CD8-positive, alpha-beta memory T cell (primary cell): ENCODE measurements around the gene LRBA. TPM values are rescaled to one million over a fixed set of nuclear protein-coding genes. Genes with fewer than 3 reads are reported as not detected.

Source experiments
- CTCF ChIA-PET: fragments of 350-600 bp; sonication (Branson Sonifier 250); formaldehyde crosslinking; loops from one replicate; lab custom pipeline; 2021; ENCODE audit warnings: antibody characterized with exemption; lab: Charles Lee
- POLR2A ChIA-PET: fragments of 350-600 bp; sonication (Branson Sonifier 250); formaldehyde crosslinking; loops from one replicate; lab custom pipeline; 2021; ENCODE audit warnings: antibody characterized with exemption; lab: Charles Lee
- DNase-seq, 5 donors: peaks; one replicate each; pipeline versions ENCODE4 v3.0.0 to v3.0.0-alpha.2; 2020 to 2022; ENCODE audit warnings: mixed read lengths in 1 of 5
- H3K27ac ChIP-seq: one replicate; pipeline ENCODE4 v1.7.0; 2013; ENCODE audit warnings: low read depth, mild to moderate bottlenecking, low read length, moderate library complexity
- H3K27me3 ChIP-seq: 2 replicates; pipeline ENCODE4 v1.7.0; 2013; ENCODE audit warnings: low read length, mild to moderate bottlenecking; ENCODE audit not compliant: insufficient read depth, poor library complexity, severe bottlenecking
- H3K36me3 ChIP-seq: 2 replicates; pipeline ENCODE4 v1.7.0; 2013; ENCODE audit warnings: mild to moderate bottlenecking, low read length, moderate library complexity; ENCODE audit not compliant: insufficient read depth
- H3K4me1 ChIP-seq: 2 replicates; pipeline ENCODE4 v1.7.0; 2013; ENCODE audit warnings: mild to moderate bottlenecking, low read length, moderate library complexity; ENCODE audit not compliant: insufficient read depth
- H3K4me3 ChIP-seq: 2 replicates; pipeline ENCODE4 v1.7.0; 2013; ENCODE audit warnings: mild to moderate bottlenecking, low read length
- H3K9me3 ChIP-seq: 2 replicates; pipeline ENCODE4 v1.7.0; 2013; ENCODE audit warnings: mild to moderate bottlenecking, low read length
- H3K27ac Mint-ChIP-seq, 8 donors: one replicate each; pipeline ENCODE4 v1.8.0; 2020 to 2021; ENCODE audit warnings: mixed read lengths in 8 of 8, mild to moderate bottlenecking in 6 of 8, inconsistent platforms in 3 of 8, moderate library complexity in 3 of 8
- H3K27me3 Mint-ChIP-seq, 2 donors: one replicate each; pipeline ENCODE4 v1.8.0; 2020 to 2021; ENCODE audit warnings: mixed read lengths in 2 of 2, mild to moderate bottlenecking in 1 of 2, moderate library complexity in 1 of 2
- H3K36me3 Mint-ChIP-seq, 3 donors: one replicate each; pipeline ENCODE4 v1.8.0; 2020 to 2021; ENCODE audit warnings: mixed read lengths in 3 of 3, inconsistent platforms in 1 of 3, mild to moderate bottlenecking in 1 of 3
- H3K4me1 Mint-ChIP-seq, 3 donors: one replicate each; pipeline ENCODE4 v1.8.0; 2020 to 2021; ENCODE audit warnings: mixed read lengths in 3 of 3, inconsistent platforms in 1 of 3, mild to moderate bottlenecking in 1 of 3
- H3K4me3 Mint-ChIP-seq, 7 donors: one replicate each; pipeline ENCODE4 v1.8.0; 2020 to 2021; ENCODE audit warnings: mixed read lengths in 7 of 7, mild to moderate bottlenecking in 6 of 7, moderate library complexity in 4 of 7, inconsistent platforms in 2 of 7
- H3K9me3 Mint-ChIP-seq, 5 donors: one replicate each; pipeline ENCODE4 v1.8.0; 2020 to 2022; ENCODE audit warnings: mixed read lengths in 5 of 5, mild to moderate bottlenecking in 3 of 5, moderate library complexity in 2 of 5, inconsistent platforms in 1 of 5
- polyA plus RNA-seq: library from polyadenylated mRNA; unstranded; fragments of 300-500 nt; fragmentation: Illumina TruSeq; gene quantifications from one replicate; pipeline ENCODE4 v1.2.3, GENCODE V29; 2021
- total RNA-seq, 2 experiments: library from RNA; stranded (reverse); gene quantifications; one replicate each; pipeline ENCODE4 v1.2.3, GENCODE V29; 2021

The LRBA gene
- total and polyA plus RNA-seq, 3 experiments from 2014 or later: 25.9 to 61.9 (median 56.4) TPM

DNA sequence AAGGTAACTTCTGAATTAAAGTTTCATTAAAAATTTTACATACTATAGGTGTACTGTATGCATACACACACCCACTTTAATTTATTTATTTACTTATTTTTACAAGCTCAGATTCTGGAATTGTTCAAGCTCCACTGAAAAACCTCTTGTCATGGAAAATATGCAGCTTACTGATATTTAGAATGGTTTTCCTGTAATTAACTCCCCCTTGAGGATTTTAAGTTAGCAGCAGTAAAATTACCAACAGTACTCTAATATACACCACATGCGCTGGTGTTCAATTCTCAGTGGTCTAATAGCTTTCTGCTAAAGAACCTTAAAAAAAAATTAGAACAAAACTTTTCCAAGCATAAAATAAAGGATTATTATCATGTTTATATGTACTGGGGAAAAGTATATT, 421.1 kb downstream of the LRBA start:
- no peak overlapping the region for H3K4me3 ChIP-seq
- ChIA-PET POLR2A (no interaction called here), CTCF (interaction anchor here (0.9 kb wide), 1 partner anchor 16 kb away, joined by 3 read pairs; no protein-coding TSS in a partner anchor)
- Mint-ChIP-seq H3K4me1 (no peaks in the 10 kb centered on the region), H3K27ac (no peak overlapping the region), H3K9me3 (no peaks in the 10 kb centered on the region), H3K36me3 (peaks cover 0 to 37% (median 15%) of the 10 kb centered on the region in 3 donors), H3K4me3 (no peak overlapping the region), H3K27me3 (no peaks in the 10 kb centered on the region)
- H3K27me3 ChIP-seq: no peaks in the 10 kb centered on the region
- no peaks in the 10 kb centered on the region for H3K4me1 ChIP-seq
- H3K27ac ChIP-seq: no peak overlapping the region
- H3K36me3 ChIP-seq: peaks cover 22% of the 10 kb centered on the region
- H3K9me3 ChIP-seq: no peaks in the 10 kb centered on the region
- no peak for DNase-seq

DNA sequence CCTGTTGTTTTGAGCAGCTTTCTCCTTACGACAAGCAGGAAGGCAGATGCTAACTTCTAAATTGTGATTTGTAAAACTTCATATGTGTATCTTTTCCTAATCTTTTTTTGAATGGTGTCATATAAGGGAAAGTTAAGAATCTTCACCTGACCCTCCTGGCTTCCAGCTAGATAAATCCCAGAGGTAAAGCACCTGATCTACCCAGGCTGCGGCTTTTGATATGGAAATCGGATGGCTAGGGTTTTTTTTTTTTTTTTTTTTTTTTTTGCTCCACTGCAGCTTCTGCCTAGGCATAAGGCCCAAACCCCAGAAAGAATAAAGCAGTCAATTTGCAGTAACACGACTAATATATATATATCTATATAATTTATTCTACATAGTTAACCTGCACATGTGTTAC, 423.2 kb downstream of the LRBA start:
- H3K4me3 Mint-ChIP-seq: no peak overlapping the region
- peak overlapping the region in 1 of 8 donors; percentile 17 for H3K27ac Mint-ChIP-seq
- ChIA-PET CTCF (no interaction called here), POLR2A (no interaction called here)
- Histone ChIP-seq H3K4me1 (no peaks in the 10 kb centered on the region), H3K4me3 (no peak overlapping the region), H3K27me3 (no peaks in the 10 kb centered on the region), H3K27ac (no peak overlapping the region), H3K9me3 (no peaks in the 10 kb centered on the region), H3K36me3 (peaks cover 18% of the 10 kb centered on the region)
- peaks cover 4 to 43% (median 14%) of the 10 kb centered on the region in 3 donors for H3K36me3 Mint-ChIP-seq
- DNase-seq: no peak
- H3K9me3 Mint-ChIP-seq: no peaks in the 10 kb centered on the region
- no peaks in the 10 kb centered on the region for H3K27me3 Mint-ChIP-seq
- peaks cover 0 to 2% (median 0%) of the 10 kb centered on the region in 3 donors for H3K4me1 Mint-ChIP-seq

DNA sequence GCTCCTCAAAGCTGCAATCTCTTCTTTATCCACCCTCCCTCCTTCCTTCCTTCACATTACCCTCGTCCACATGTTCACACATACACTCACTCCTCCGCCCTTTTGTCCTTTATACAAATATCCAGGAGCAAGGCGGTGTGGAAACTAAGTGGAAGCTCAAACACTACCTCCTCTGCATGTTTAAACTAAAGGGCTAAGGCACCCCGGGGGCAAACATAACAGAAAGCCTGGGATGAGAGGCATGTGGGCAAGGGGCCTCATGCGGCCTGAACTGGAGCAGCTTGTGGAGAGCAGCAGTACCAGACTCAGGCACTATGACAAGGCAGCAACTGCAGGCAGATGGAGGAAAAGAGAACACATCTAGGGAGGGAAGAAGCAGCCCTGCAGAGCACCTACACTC, 423.7 kb downstream of the LRBA start:
- Mint-ChIP-seq H3K36me3 (peaks cover 4 to 46% (median 16%) of the 10 kb centered on the region in 3 donors), H3K27ac (peak overlapping the region in 2 of 8 donors; percentile 17 to 25), H3K9me3 (no peaks in the 10 kb centered on the region), H3K4me3 (no peak overlapping the region), H3K4me1 (peaks cover 0 to 2% (median 0%) of the 10 kb centered on the region in 3 donors), H3K27me3 (no peaks in the 10 kb centered on the region)
- Histone ChIP-seq H3K27me3 (no peaks in the 10 kb centered on the region), H3K27ac (no peak overlapping the region), H3K4me1 (no peaks in the 10 kb centered on the region), H3K9me3 (no peaks in the 10 kb centered on the region), H3K4me3 (no peak overlapping the region), H3K36me3 (peaks cover 18% of the 10 kb centered on the region)
- no peak for DNase-seq
- CTCF ChIA-PET: no interaction called here
- POLR2A ChIA-PET: no interaction called here

DNA sequence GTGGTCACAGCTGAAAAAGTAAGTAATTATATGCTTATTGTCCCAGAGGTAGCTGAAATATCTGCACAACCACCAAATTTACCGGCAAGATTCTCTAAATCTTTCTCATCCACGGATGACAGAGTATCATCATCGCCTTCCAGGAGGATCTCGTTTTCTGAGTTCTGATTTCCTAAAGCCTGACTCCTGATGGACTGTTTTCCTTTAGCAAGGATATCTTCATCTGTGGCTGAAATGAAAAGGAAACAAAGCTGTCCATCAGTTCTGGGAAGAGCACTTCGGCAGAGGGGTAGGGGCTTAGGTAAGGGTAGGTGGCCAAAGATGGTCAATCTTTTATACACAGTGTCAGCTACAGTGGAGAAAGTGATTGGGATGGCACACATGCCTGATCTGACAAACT, 424.5 kb downstream of the LRBA start:
- no peak overlapping the region for H3K27ac ChIP-seq
- ChIA-PET POLR2A (no interaction called here), CTCF (no interaction called here)
- Mint-ChIP-seq H3K4me1 (peaks cover 0 to 2% (median 0%) of the 10 kb centered on the region in 3 donors), H3K27me3 (no peaks in the 10 kb centered on the region), H3K9me3 (no peaks in the 10 kb centered on the region), H3K27ac (no peak overlapping the region), H3K36me3 (peaks cover 4 to 52% (median 22%) of the 10 kb centered on the region in 3 donors), H3K4me3 (no peak overlapping the region)
- H3K9me3 ChIP-seq: no peaks in the 10 kb centered on the region
- no peaks in the 10 kb centered on the region for H3K4me1 ChIP-seq
- peaks cover 18% of the 10 kb centered on the region for H3K36me3 ChIP-seq
- DNase-seq: no peak
- H3K27me3 ChIP-seq: no peaks in the 10 kb centered on the region
- H3K4me3 ChIP-seq: no peak overlapping the region

DNA sequence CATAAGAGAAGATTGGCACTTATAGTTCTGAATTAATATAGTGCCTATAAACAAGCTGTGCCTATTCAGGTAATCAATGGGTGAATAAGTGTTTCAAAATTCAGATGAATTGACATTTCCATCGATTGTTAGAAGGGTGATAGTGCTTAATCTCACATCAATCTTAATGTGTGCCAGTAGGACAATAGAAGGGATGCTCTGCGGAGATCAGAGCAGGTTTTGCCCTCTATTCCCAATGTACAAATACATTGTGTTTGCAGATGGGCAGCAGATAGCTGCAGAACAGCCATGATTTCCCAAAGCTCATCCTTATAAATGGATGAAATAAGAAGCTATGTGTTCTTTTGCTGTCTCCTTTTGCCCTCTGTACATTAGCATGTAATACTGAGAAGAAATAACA, 425.9 kb downstream of the LRBA start:
- H3K36me3 ChIP-seq: peaks cover 18% of the 10 kb centered on the region
- H3K27me3 Mint-ChIP-seq: no peaks in the 10 kb centered on the region
- H3K27me3 ChIP-seq: no peaks in the 10 kb centered on the region
- no peak overlapping the region for H3K27ac ChIP-seq
- no peaks in the 10 kb centered on the region for H3K9me3 ChIP-seq
- no peak overlapping the region for H3K4me3 ChIP-seq
- ChIA-PET CTCF (no interaction called here), POLR2A (no interaction called here)
- peaks cover 9 to 57% (median 22%) of the 10 kb centered on the region in 3 donors for H3K36me3 Mint-ChIP-seq
- DNase-seq: no peak
- peaks cover 0 to 2% (median 0%) of the 10 kb centered on the region in 3 donors for H3K4me1 Mint-ChIP-seq
- H3K9me3 Mint-ChIP-seq: no peaks in the 10 kb centered on the region
- no peaks in the 10 kb centered on the region for H3K4me1 ChIP-seq
- peak overlapping the region in 1 of 8 donors; percentile 37 for H3K27ac Mint-ChIP-seq
- H3K4me3 Mint-ChIP-seq: no peak overlapping the region

DNA sequence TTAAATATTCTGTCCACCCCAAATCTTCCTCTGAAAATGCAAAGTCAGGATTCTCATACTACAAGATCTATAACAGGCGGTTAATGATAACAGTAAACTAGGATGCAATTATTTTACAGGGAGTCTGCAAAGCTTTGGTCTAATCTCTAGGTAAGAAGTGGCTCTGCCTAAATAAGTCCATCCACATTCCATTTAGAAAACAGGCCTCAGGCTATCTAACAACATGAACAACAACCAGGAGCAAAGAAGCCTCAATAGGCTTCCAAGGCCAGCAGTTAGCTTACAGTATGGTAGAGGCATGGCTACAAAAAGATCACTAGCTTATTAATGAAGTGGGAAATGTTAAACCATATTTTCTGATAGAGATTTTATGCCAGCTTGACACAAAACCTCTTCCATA, 426.8 kb downstream of the LRBA start:
- peaks cover 18% of the 10 kb centered on the region for H3K36me3 ChIP-seq
- H3K4me3 Mint-ChIP-seq: no peak overlapping the region
- H3K36me3 Mint-ChIP-seq: peaks cover 12 to 64% (median 27%) of the 10 kb centered on the region in 3 donors
- no peaks in the 10 kb centered on the region for H3K9me3 ChIP-seq
- POLR2A ChIA-PET: no interaction called here
- no peaks in the 10 kb centered on the region for H3K4me1 ChIP-seq
- H3K27ac ChIP-seq: no peak overlapping the region
- DNase-seq: no peak
- CTCF ChIA-PET: no interaction called here
- H3K9me3 Mint-ChIP-seq: no peaks in the 10 kb centered on the region
- peaks cover 0 to 2% (median 0%) of the 10 kb centered on the region in 3 donors for H3K4me1 Mint-ChIP-seq
- H3K27me3 Mint-ChIP-seq: no peaks in the 10 kb centered on the region
- H3K27ac Mint-ChIP-seq: peak overlapping the region in 2 of 8 donors; percentile 4 to 66
- H3K27me3 ChIP-seq: no peaks in the 10 kb centered on the region
- no peak overlapping the region for H3K4me3 ChIP-seq

DNA sequence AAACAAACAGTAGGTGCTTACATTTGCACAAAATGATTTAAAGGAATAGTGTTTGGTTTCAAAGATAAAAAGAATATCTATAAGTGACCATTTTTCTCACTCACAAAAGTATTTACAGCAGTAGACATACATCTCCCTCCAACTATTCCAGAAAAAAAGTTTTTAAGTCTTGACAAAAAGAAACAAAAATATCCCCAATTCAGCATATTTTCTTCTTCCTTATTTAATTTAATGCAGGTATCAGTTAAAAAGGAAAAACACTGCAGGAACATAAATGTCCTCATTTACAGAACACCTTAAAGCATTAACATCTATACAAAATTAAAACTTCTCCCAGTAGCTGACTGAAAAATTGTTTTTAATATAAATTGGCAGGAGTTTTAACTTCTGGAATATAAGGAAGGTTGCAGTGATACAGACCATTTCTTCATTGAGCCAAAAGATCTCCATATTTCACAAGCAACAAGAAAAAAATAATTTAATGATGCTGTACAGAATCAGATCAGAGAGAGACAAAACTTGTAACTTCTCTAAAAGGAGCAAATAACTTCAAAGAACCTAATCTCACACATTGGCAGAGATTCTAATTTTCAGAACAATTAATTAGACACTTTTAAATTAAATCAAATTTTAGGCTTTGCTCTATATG, 428.8 kb downstream of the LRBA start:
- POLR2A ChIA-PET: no interaction called here
- H3K4me3 Mint-ChIP-seq: no peak overlapping the region
- H3K27me3 ChIP-seq: no peaks in the 10 kb centered on the region
- no peaks in the 10 kb centered on the region for H3K9me3 ChIP-seq
- CTCF ChIA-PET: no interaction called here
- no peak overlapping the region for H3K4me3 ChIP-seq
- peaks cover 24% of the 10 kb centered on the region for H3K36me3 ChIP-seq
- peaks cover 0 to 4% (median 0%) of the 10 kb centered on the region in 3 donors for H3K4me1 Mint-ChIP-seq
- H3K9me3 Mint-ChIP-seq: no peaks in the 10 kb centered on the region
- no peak overlapping the region for H3K27ac ChIP-seq
- H3K36me3 Mint-ChIP-seq: peaks cover 25 to 80% (median 34%) of the 10 kb centered on the region in 3 donors
- no peak for DNase-seq
- H3K27me3 Mint-ChIP-seq: no peaks in the 10 kb centered on the region
- H3K4me1 ChIP-seq: no peaks in the 10 kb centered on the region
- H3K27ac Mint-ChIP-seq: peak overlapping the region in 6 of 8 donors; percentile 2 to 74 (median 57)

DNA sequence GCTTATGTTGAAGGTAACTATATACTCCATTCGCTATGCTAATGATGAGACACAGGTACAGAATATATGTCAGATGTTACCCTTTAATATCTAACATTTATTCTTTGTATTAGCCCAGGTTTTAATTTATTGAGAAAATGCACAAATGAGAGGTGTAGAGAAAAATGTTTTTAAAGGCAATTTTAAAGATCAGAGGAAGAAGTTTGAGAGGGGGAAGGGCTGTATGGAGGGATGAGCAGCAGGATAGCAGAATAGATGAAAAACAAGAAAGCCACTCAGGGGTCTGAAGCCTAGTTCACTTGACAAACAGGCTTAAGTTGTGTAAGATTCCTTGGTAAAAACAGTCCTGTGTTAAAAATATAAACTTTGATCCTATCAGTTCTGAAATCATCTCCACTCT, 429.5 kb downstream of the LRBA start:
- H3K27ac Mint-ChIP-seq: peak overlapping the region in 7 of 8 donors; percentile 12 to 84 (median 56)
- H3K4me1 Mint-ChIP-seq: peaks cover 0 to 4% (median 0%) of the 10 kb centered on the region in 3 donors
- H3K9me3 Mint-ChIP-seq: no peaks in the 10 kb centered on the region
- CTCF ChIA-PET: no interaction called here
- H3K4me3 Mint-ChIP-seq: no peak overlapping the region
- POLR2A ChIA-PET: no interaction called here
- peaks cover 30 to 83% (median 32%) of the 10 kb centered on the region in 3 donors for H3K36me3 Mint-ChIP-seq
- Histone ChIP-seq H3K27me3 (no peaks in the 10 kb centered on the region), H3K9me3 (no peaks in the 10 kb centered on the region), H3K27ac (no peak overlapping the region), H3K36me3 (peaks cover 21% of the 10 kb centered on the region), H3K4me3 (no peak overlapping the region), H3K4me1 (no peaks in the 10 kb centered on the region)
- no peaks in the 10 kb centered on the region for H3K27me3 Mint-ChIP-seq
- no peak for DNase-seq
